HG03521 (cell line): Measurements from ENCODE around the gene SEC61A2.
"Not testable (repeated sequence)": the region's sequence is repeated elsewhere in the genome, so short reads cannot be mapped to it uniquely, and the experiment has no call there.

ENCODE experiments used
- ATAC-seq: cut with Tn5 transposase; IDR thresholded peaks from one replicate; pipeline ENCODE4 v1.9.1; 2021; ENCODE audit warnings: mild to moderate bottlenecking, moderate library complexity; ENCODE audit not compliant: unreplicated experiment

Gene SEC61A2

DNA sequence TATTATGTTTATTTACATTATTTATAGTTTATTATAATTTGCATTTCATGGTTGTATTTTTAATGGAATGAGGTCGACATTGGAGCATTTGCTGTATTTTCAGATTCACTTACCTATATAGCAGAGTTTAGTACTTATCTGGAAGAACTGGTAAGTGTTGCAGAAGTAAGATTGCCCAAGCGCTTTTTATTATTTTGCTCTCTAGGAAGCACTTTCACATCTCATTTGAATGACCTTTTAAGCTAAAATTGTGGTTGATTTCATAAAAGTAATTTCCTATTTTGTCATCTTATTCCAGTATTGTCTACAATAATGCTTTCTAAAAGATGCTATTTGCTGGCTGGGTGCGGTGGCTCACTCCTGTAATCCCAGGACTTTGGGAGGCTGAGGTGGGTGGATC is 28.6 kb downstream of the SEC61A2 start:
- no peak for ATAC-seq

DNA sequence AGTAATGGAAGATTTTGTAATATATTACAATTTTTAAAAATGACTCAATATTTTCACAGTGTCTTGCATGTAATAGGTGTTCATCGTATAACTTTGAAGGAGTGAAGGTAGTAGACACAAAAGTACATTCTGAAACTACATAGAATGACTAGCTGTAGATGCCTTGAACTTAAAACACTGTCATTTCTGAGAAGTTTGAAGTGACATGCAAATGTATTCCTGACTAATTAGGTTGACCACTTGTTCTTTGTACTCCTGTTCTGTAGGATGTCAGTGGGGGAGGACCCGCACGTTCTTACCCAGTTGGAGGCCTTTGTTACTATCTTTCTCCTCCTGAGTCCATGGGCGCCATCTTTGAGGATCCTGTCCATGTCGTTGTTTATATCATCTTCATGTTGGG is 31.2 kb downstream of the SEC61A2 start:
- ATAC-seq = no peak

DNA sequence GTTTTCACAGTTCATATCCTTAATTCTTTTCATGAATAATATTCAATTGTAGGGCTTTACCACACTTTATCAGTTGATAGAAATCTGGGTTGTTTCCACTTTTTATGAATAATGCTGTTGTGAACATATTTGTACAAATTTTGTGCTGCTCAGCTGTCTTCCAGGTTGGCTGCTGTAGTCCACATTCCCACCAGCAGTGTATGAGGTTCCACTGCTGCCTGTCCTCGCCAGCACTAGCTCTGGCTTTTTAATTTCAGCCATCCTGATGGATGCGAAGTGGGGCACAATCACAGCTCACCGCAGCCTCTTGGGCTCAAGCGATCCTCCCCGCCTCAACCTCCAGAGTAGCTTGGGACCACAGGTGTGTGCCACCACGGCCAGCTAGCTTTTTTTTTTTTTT is 33.5 kb downstream of the SEC61A2 start:
- no peak for ATAC-seq

DNA sequence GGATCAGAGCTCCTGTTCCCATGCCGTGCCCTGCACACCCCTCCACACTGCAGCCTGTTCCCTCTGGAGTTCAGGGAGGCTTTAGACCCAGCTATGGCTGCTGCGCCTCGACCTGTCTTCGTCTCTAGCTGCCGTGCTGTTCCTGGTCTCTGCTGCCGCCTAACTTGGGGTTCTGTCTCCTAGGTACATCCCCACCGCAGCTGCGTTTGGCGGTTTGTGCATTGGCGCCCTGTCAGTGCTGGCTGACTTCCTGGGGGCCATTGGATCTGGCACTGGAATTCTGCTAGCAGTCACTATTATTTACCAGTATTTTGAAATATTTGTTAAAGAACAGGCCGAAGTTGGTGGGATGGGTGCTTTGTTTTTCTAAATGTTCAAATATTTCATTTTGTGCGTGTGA is 34.6 kb downstream of the SEC61A2 start:
- no peak for ATAC-seq

DNA sequence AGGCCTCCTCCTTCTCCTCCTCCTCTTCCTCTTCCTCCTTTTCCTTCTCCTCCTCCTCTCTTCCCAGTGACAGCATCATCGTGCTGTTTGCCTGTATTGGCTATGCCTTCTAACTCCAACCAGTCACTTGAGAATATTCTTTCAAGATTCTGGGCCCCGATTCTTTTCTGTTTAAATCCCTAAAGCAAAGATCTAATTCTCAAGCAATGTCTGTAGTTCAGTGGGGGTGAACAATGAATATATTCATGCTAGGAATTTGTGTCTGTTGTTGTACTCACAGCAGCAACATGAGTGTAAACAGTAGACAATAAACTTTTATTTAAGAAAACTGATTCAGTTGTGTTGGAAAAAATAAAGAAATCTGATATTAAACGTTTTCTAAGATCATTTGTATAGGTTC is 35.6 kb downstream of the SEC61A2 start:
- ATAC-seq = no peak

DNA sequence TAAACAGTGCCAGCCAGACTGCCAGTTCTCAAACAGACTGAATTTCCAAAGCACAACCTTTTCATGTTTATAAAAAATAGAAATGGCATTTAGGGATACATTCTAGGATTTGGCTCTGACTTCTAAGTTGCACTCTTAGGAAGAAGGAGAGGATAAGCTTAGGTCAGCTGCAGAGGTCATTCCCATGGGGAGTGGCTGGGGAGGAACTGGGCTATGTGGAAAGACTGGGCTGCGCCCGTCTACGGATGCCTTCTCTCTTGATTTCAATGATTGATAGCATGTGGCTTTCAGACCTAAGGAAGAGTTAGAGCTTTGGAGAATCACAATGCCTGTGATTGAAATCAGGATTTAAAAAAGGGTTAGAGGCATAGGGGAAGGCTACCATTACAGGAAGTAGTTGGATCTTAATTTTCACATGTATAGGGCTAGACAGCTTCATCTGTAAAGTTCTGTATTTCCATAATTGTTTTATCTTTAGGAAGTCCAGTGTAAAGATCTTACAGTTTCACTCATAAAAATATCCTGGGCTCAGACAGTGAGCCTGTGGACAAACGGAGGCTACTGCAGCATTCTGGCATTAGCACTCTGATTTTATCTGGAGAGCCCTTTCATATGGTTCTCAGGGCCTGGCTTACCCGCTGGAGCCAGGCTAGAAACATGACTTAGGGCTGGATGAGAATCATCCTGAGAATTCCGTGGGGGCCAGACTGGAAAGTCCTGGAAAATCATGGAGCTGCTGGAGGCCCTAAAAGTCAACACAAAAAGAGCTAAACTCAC is 36.7 kb downstream of the SEC61A2 start:
- no peak for ATAC-seq

DNA sequence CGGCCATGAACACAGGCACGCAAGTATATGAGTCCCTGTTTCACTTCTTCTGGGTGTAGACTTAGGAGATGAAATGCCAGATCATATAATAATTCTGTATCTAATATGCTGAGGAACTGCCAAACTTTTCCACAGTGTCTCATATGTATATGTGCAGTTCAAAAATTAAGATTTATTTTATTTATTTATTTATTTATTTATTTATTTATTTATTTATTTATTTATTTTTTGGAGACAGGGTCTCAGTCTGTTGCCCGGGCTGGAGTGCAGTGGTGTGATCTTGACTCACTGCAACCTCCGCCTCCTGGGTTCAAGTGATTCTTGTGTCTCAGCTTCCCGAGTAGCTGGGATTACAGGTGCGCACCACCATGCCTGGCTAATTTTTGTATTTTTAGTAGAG is 42.0 kb downstream of the SEC61A2 start:
- not testable (repeated sequence) for ATAC-seq

DNA sequence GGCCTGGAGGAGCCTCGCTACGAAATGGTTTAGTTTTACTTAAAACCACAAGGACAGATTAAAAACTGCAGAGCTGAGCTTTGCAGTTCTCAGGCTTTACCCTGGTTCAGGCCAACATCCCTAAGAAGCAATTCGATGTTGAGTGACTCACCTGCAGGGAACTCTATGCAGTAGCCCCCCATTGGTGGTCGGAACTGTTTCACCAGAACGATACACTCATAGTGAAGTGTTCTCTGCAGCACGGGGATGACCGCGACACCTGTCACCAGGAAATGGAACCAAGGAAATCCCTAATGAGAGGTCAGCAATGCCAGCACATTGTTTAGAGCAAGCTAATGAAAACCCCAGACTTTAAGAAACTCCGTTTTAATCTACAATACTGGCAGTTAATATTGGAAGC is 48.2 kb downstream of the SEC61A2 start:
- ATAC-seq = no peak

DNA sequence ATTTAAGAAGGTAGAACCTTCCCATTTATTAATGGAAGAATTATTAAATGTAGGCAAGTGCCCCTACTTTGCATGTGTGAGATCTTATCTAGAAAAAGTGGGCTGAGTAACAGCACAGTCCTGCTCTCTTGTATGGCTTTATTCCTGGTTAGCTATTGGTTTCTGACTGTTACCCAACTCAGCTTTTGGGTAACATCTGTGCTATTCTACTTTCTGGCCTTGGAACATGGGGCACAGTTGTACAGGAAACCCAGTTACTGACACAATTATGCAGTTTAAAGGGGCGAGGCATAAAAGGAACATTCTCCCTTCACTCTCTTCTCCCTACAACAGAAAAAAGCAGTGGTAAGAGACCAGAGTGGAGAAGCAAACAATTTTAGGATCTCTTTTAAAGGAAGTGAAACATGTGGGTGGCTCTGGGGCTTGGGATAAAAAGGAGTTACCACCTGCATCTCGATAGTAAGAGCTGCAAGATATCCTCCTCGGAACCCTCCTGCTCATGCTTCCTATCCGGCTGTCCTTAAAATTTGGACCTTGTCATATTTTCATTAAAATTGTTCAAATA is 50.2 kb downstream of the SEC61A2 start:
- ATAC-seq = no peak

DNA sequence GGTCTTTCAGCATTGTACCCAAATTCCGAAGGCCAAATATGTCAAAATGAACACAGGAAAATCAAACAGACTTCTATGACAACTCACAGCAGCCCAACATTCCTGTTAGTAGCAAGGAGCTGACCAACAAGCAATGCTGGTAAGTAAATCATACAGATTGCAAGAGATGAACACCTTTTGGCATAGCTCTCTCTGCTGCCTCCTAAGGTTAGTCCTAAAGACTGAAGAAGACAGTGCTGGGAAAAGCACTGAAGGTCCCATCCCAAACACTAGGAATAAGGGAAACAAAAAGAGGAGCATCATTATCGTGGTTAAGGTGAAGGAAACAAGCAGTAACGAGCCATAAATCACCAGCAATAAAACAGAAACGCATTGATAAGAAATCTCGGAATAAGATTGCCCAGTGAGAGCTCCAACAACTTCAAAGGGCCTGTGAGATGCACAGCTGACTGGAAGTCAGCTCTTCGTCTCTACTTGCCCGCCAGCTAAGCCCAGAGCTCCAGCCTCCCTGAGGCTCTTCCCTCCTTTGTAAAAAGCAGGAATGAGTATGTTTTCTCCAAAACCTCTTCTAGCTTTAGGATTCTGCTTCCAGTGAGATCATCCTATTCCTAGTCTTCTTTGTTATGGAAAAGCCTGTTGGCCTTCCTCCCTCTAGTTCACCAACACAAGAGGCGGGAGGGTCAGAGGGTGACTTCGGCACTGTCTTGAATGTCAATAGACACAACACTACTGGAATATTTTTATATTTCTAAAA is 50.9 kb downstream of the SEC61A2 start:
- ATAC-seq = no peak

DNA sequence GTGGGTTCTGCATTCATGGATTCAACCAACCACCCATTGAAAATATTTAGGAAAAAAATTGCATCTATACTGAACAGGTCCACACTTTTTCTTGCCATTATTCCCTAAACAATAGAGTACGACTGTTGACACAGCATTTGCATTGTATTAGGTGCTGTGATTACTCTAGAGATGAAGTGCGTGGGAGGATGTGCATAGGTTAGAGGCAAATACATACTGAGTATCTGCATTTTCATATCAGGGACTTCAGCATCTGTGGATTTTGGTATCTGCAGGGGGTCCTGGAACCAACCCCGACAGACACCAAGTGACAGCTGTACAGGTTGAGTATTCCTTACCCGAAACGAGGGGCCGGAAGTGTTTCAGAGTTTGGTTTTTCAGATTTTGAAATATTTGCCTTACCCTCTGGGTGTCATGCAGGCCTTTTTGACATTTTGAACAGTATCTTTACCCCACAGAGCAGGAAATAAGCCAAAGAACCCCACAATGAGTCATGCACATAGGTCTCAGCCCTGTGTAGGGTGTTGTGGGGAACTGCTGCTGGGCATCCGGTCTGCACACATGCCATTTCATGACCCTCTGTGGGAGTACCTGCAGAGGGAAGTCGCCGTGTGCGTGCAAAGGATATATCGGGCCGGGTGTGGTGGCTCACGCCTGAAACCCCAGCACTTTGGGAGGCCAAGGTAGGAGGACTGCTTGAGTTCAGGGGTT is 51.7 kb downstream of the SEC61A2 start:
- ATAC-seq = no peak

DNA sequence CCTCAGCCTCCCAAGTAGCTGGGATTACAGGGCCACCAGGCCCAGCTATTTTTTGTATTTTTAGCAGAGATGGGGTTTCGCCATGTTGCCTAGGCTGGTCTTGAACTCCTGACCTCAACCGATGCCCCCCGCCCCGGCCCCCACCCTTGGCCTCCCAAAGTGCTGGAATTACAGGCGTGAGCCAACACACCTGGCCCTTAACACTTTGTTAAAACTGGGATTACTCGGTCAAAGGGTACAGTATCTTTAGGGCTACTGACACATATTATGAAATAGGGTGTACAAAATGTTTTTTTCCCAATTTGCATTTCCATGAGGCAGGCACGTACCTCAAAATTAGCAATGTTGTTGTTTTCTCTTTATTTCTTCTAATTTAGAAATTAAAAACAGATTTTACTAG is 54.7 kb downstream of the SEC61A2 start:
- ATAC-seq = no peak

DNA sequence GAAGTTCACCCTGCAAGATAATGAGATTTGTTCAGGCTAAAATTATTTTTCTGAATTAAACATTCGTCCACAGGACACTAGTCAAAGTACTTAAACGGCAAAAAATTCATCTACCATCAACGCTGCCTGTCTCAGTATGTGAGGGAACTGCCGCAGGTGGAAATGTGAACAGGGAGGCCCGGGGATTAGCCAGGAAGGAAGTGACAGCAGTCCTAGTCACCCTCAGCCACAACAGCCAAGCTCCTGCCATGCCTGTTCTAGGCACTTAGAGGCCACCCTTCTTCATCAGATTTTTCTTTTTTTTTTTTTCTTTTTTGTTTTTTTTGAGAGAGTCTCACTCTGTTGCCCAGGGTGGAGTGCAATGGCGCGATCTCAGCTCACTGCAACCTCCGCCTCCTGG is 56.8 kb downstream of the SEC61A2 start:
- ATAC-seq = no peak

DNA sequence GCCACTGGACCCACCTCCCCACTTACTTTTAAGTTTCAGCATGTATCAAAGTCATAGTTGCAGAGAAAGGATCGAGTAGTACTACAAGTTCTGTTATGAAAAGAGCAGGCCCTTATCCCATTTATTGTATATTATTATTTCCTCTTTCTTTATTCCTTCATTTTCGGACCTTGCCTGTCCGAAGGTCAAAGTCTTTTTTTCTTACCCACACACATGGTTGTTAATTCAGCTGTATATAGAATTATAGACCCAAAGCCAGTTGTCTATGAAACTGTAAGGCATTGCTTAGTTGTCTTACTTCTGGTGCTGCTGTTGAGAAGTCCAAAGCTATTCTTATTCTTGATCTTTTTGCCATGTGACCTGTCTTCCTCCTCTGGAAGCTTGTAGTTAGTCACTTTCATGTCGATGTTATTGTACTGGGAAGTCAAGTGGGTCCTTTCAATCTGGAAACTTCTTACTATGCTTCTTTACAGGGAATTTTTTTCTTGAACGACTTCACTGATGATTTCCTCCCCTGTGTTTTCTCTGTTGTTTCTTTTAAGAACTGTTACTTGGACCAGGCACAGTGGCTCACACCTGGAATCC is 57.9 kb downstream of the SEC61A2 start:
- no peak for ATAC-seq

DNA sequence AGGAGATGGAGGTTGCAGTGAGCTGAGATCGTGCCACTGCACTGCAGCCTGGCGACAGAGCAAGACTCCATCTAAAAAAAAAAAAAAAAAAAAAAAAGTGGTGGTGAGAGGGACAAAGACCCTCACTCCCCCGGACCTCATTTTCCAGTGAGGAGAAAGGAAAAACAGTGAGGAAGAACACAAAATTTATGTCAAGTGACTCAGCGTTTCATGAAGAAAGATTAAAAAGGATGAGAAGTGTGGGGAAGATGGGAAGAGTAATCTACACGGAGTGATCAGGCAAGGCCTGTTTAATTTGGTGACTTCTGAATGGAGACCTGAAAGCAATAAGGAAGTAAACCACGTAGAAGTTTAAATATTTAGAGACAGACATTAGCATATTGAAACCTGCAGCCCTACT is 59.2 kb downstream of the SEC61A2 start:
- ATAC-seq = no peak

DNA sequence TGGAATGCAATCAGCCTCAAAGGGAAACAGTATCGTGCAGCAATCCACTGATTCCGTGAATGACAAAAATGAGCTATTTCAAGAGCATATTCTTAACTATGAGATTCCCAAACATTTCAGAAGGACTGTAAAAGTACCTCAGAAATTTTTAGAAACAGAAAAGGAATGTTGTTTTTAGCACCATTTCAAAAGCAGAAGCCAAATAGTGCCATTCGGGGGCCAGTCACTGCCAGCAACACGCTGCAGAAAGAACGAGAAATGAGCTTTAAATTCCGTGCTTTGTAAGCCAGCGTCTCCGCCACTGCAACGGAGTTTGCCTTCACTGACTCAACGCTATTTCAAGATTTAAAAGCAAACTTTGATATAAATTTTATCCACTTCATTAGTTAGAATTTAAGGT is 59.9 kb downstream of the SEC61A2 start:
- ATAC-seq = no peak

DNA sequence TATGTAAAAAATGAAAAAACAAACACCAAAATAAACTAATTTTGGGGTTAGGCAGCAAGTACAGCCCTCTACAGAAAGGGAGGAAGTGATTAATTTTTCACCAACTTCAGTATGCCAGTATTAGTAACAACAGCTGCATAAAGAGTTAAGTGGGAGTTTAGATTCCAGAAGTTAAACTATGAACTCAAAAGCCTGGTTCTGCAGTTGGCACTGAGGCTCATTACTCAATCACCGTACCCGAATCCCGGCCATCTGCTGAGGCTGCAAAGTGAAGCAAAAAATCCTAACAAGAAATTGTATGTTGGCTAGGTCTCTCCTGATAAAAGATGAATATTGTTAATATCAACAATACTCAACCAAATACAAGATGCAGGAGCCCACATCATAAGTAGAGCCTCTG is 62.2 kb downstream of the SEC61A2 start:
- ATAC-seq = no peak

DNA sequence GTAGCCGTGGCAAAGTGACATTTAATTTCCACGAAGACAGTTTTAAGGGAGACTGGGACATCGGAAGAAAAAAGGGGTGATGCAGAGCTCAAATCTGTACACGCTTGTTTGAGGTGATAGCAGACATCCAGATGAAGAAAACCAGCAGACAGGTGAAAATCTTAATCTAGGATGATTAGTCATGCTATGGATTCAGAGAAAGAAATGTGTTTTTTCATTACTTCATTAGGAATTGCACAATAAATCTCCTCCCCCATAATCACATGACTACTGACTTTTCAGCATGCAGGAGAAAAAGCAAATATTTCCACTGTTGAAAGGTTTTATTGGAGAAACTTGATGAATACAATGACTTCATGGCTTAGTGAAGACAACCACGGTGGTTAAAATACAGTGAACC is 63.7 kb downstream of the SEC61A2 start:
- no peak for ATAC-seq

DNA sequence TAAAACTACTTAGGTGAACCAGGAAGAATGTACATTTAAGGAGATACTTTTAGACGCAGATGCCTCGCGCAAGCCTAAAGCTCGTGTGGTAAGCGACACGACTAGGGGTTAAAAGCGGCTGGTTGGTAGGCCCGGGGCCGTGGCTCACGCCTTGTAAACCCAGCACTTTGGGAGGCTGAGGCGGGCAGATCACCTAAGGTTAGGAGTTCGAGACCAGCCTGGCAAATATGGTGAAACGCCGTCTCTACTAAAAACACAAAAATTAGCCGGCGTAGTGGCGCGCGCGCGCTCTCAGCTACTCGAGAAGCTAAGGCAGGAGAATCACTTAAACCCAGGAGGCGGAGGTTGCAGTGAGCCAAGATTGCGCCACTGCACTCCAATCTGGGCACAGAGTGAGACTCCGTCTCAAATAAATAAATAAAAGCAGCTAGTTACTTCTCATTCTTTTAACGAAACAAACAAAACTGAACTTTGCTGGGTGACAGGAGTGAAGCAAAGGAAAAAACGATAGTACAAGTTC is 65.3 kb downstream of the SEC61A2 start:
- ATAC-seq = no peak

DNA sequence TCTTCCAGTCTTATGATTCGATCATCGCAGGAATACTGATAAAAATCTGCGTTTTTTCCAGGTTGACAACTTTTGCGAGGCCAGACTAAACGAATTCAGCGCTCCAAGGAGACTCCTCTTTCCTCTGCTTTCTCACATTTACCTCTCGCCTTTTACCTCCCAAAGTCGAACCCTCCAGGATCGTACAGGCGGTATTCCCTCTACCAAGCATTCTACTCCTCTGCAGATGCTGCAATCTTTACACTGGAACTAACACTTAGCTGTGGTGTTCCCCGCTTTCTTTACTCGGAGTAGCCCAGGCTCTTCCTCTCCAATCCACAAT is 65.8 kb downstream of the SEC61A2 start:
- no peak for ATAC-seq
